ENCODE measurements around the gene SRPK2. TPM values are rescaled to one million over a fixed set of nuclear protein-coding genes. Genes with fewer than 3 reads are reported as not detected.
"Not testable (repeated sequence)": the region's sequence is repeated elsewhere in the genome, so short reads cannot be mapped to it uniquely, and the experiment has no call there.

SRPK2 gene
- total RNA-seq, 2 donors from 2014 or later: 26.5 to 31.1 TPM

DNA sequence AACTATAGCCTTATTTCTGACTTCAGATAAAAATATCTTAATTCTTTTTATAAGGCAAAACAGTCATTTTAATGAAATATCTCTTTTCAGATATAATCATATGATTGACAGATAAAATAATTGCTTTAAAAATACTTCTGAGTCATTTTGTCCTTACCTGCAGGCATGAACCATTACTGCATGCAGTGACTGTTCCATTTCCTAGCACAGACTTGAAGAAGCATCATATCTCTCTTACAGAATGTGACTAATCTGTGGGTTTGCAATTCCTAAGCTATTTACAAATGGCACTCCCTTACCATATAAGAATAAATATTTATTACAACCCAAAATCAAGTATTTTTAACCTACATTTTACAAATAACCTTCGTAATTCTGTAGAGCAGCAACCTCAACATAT lies 120.7 kb downstream of the SRPK2 start:
- H3K4me3 ChIP-seq: peak overlapping the region; percentile 72
- ATAC-seq (ENCODE audit: insufficient number of reproducible peaks, low FRiP score, low read depth) (no peak), DNase-seq (ENCODE audit: low spot score) (no peak)
- TF ChIP-seq, protein P1, sequence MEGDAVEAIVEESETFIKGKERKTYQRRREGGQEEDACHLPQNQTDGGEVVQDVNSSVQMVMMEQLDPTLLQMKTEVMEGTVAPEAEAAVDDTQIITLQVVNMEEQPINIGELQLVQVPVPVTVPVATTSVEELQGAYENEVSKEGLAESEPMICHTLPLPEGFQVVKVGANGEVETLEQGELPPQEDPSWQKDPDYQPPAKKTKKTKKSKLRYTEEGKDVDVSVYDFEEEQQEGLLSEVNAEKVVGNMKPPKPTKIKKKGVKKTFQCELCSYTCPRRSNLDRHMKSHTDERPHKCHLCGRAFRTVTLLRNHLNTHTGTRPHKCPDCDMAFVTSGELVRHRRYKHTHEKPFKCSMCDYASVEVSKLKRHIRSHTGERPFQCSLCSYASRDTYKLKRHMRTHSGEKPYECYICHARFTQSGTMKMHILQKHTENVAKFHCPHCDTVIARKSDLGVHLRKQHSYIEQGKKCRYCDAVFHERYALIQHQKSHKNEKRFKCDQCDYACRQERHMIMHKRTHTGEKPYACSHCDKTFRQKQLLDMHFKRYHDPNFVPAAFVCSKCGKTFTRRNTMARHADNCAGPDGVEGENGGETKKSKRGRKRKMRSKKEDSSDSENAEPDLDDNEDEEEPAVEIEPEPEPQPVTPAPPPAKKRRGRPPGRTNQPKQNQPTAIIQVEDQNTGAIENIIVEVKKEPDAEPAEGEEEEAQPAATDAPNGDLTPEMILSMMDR (IDR thresholded peaks at IDR 0.05): no peak
- H3K36me3 ChIP-seq: no peaks in the 10 kb centered on the region
- no peaks in the 10 kb centered on the region for H3K9me3 ChIP-seq
- peaks cover 22 to 40% of the 10 kb centered on the region in 2 donors for H3K4me1 ChIP-seq (ENCODE audit: control insufficient read depth in 1 of 2, low read depth in 2 of 2)
- peak overlapping the region in 1 of 2 donors; percentile 41 for H3K27ac ChIP-seq
- H3K27me3 ChIP-seq (replicated peaks; ENCODE audit: insufficient read depth): no peaks in the 10 kb centered on the region

DNA sequence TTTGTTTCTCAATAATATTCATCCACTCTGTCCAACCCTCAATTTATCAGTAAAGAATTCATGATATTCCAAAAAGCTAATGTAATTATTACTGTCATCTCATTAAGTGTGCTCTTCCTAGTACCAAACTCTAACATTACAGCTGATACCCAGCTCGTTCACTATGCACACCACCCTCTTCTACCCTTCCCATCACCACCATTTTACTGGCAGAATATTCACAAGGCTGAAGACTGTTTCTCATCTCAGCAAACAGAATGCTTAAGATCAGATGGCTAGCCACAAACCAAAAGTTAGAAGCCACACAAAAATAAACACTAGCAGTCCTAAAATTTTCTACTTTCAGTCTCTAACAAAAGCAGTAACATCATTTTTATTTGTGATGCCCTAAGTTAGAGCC lies 121.5 kb downstream of the SRPK2 start:
- no peaks in the 10 kb centered on the region for H3K9me3 ChIP-seq
- no peaks in the 10 kb centered on the region for H3K27me3 ChIP-seq (replicated peaks; ENCODE audit: insufficient read depth)
- H3K4me1 ChIP-seq (ENCODE audit: control insufficient read depth in 1 of 2, low read depth in 2 of 2): peaks cover 22 to 40% of the 10 kb centered on the region in 2 donors
- peak overlapping the region; percentile 72 for H3K4me3 ChIP-seq
- TF ChIP-seq, protein P1 (IDR thresholded peaks at IDR 0.05): no peak
- no peak for DNase-seq (ENCODE audit: low spot score)
- ATAC-seq (ENCODE audit: insufficient number of reproducible peaks, low FRiP score, low read depth): no peak
- H3K27ac ChIP-seq: no peak overlapping the region
- no peaks in the 10 kb centered on the region for H3K36me3 ChIP-seq

DNA sequence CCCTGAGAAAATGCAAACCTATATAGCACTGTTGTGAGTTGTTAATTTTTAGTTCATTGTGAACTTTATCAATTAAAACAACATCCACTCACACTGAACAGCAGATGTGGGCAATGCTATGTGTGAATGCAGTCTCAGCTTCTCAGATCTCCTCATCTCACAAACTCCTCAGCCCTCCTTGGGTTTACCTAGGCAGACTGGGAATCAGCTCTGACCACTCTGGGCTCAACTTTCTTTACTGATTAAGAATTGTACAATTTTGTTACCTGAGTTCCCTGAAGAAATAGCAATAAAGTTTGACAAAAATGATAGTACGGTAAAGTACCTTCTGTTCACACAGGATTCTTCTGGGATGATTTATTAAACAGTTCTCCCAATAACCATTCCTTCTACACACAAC lies 124.0 kb downstream of the SRPK2 start:
- H3K9me3 ChIP-seq: no peaks in the 10 kb centered on the region
- H3K4me3 ChIP-seq: no peak overlapping the region
- DNase-seq (ENCODE audit: low spot score): no peak
- no peaks in the 10 kb centered on the region for H3K27me3 ChIP-seq (replicated peaks; ENCODE audit: insufficient read depth)
- ATAC-seq (ENCODE audit: insufficient number of reproducible peaks, low FRiP score, low read depth): no peak
- H3K4me1 ChIP-seq (ENCODE audit: control insufficient read depth in 1 of 2, low read depth in 2 of 2): peaks cover 22 to 35% of the 10 kb centered on the region in 2 donors
- no peak overlapping the region for H3K27ac ChIP-seq
- TF ChIP-seq, protein P1 (IDR thresholded peaks at IDR 0.05): no peak
- no peaks in the 10 kb centered on the region for H3K36me3 ChIP-seq

DNA sequence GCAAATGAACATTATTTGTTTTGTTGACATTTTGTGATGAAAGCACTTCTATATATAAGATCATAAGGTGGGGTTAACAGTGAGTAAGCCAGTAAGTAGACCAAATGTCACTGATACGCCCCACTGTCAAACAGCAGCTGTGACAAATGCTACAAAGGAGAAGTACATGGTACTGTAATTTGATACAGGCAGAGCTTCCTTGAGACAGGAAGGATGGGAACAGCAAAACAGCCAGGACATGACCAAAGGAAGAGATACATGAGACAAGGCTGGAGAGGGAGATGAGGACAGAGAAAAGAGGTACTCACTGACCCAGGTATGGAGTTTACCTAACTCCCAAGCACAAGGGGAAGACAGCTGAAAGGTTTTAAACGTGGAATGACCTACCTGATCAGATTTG lies 127.0 kb downstream of the SRPK2 start:
- DNase-seq (ENCODE audit: low spot score) (no peak), ATAC-seq (ENCODE audit: insufficient number of reproducible peaks, low FRiP score, low read depth) (no peak)
- H3K27ac ChIP-seq: no peak overlapping the region
- TF ChIP-seq, protein P1 (IDR thresholded peaks at IDR 0.05): no peak
- no peaks in the 10 kb centered on the region for H3K27me3 ChIP-seq (replicated peaks; ENCODE audit: insufficient read depth)
- peaks cover 7 to 19% of the 10 kb centered on the region in 2 donors for H3K4me1 ChIP-seq (ENCODE audit: control insufficient read depth in 1 of 2, low read depth in 2 of 2)
- H3K36me3 ChIP-seq: no peaks in the 10 kb centered on the region
- H3K9me3 ChIP-seq: no peaks in the 10 kb centered on the region
- no peak overlapping the region for H3K4me3 ChIP-seq

DNA sequence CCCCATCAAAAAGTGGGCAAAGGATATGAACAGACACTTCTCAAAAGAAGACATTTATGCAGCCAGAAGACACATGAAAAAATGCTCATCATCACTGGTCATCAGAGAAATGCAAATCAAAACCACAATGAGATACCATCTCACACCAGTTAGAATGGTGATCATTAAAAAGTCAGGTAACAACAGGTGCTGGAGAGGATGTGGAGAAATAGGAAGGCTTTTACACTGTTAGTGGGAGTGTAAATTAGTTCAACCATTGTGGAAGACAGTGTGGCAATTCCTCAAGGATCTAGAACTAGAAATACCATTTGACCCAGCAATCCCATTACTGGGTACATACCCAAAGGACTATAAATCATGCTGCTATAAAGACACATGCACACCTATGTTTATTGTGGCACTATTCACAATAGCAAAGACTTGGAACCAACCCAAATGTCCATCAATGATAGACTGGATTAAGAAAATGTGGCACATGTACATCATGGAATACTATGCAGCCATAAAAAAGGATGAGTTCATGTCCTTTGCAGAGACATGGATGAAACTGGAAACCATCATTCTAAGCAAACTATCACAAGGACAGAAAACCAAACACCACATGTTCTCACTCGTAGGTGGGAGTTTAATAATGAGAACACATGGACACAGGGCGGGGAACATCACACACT lies 128.4 kb downstream of the SRPK2 start:
- not testable (repeated sequence) for ATAC-seq (ENCODE audit: insufficient number of reproducible peaks, low FRiP score, low read depth); H3K4me3 ChIP-seq; H3K27ac ChIP-seq; H3K36me3 ChIP-seq; DNase-seq (ENCODE audit: low spot score); H3K9me3 ChIP-seq; H3K27me3 ChIP-seq (replicated peaks; ENCODE audit: insufficient read depth)
- peaks cover 2 to 11% of the 10 kb centered on the region in 2 donors for H3K4me1 ChIP-seq (ENCODE audit: control insufficient read depth in 1 of 2, low read depth in 2 of 2)

DNA sequence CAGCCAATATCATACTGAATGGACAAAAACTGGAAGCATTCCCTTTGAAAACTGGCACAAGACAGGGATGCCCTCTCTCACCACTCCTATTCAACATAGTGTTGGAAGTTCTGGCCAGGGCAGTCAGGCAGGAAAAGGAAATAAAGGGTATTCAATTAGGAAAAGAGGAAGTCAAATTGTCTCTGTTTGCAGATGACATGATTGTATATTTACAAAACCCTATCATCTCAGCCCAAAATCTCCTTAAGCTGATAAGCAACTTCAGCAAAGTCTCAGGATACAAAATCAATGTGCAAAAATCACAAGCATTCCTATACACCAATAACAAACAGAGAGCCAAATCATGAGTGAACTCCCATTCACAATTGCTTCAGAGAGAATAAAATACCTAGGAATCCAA lies 129.8 kb downstream of the SRPK2 start:
- not testable (repeated sequence) for DNase-seq (ENCODE audit: low spot score); ATAC-seq (ENCODE audit: insufficient number of reproducible peaks, low FRiP score, low read depth)

More for the DNA sequence above, 129.8 kb downstream of the SRPK2 start:
- H3K4me1 ChIP-seq (ENCODE audit: control insufficient read depth in 1 of 2, low read depth in 2 of 2): peaks cover 2 to 11% of the 10 kb centered on the region in 2 donors
- not testable (repeated sequence) for H3K9me3 ChIP-seq; H3K27ac ChIP-seq; H3K36me3 ChIP-seq; H3K4me3 ChIP-seq; H3K27me3 ChIP-seq (replicated peaks; ENCODE audit: insufficient read depth)

Measured in thoracic aorta (tissue), 2 donors.